GM12892 (cell line): ENCODE measurements around the gene KRT32.
"Not testable (repeated sequence)": the region's sequence is repeated elsewhere in the genome, so short reads cannot be mapped to it uniquely, and the experiment has no call there.

Experiments used
- POLR2A ChIP-seq: IDR thresholded peaks from 2 replicates; pipeline ENCODE4 v1.6.1; 2011; ENCODE audit warnings: low read depth, low read length, control low read depth
- POLR2AphosphoS5 ChIP-seq: IDR thresholded peaks from 2 replicates; pipeline ENCODE4 v1.6.1; 2011; ENCODE audit warnings: low read depth, low read length, control low read depth
- TAF1 ChIP-seq: IDR thresholded peaks from 2 replicates; pipeline ENCODE4 v1.6.1; 2011; ENCODE audit warnings: low read depth, mild to moderate bottlenecking, control low read depth, low read length, borderline replicate concordance

DNA sequence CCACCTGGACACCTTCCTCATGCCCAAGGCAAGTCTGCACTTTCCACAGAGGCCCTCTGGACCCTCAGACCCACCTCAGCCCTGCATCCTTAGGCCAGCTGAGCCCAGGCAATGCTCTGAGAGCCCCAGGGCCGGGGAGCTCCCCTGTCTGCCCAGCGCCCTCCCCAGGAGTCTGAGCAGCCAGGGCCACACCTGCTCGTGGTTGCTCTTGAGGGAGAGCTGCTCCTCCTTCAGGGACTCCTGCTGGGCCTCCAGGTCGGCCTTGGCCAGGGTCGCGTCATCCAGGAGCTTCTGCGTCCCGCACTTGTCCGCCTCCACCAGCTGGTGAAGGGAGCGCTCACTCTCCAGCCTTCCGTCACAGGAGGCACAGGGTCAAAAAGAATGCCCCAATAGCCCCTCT is 44.6 kb downstream of the KRT32 start:
- not testable (repeated sequence) for TF ChIP-seq POLR2AphosphoS5, POLR2A, TAF1
